ENCODE data around the gene CAMK2B. TPM values are rescaled to one million over a fixed set of nuclear protein-coding genes. Genes with fewer than 3 reads are reported as not detected.

CAMK2B gene
- total RNA-seq, 1 experiment from 2014 or later: not detected

- Mint-ChIP-seq H3K4me1 (ENCODE audit: low read depth, unreplicated experiment) (no peaks in the 10 kb centered on the region), H3K27ac (ENCODE audit: unreplicated experiment) (no peak overlapping the region), H3K9me3 (ENCODE audit: low read depth, unreplicated experiment) (no peaks in the 10 kb centered on the region), H3K27me3 (ENCODE audit: unreplicated experiment) (peaks cover 85% of the 10 kb centered on the region), H3K4me3 (ENCODE audit: low read depth, unreplicated experiment) (no peak overlapping the region), H3K36me3 (ENCODE audit: insufficient read depth, unreplicated experiment) (no peaks in the 10 kb centered on the region)
- no TSS peak for BruUV-seq (replicated peaks)
- intact Hi-C loops (cut with micrococcal nuclease; ENCODE audit: unreplicated experiment): no loop called here
- CTCF ChIA-PET: no interaction called here
- no peak for DNase-seq
- TF ChIP-seq CTCF (IDR thresholded peaks at IDR 0.05; ENCODE audit: unreplicated experiment): no peak
These were observed 44.2 kb downstream of the CAMK2B start for GRCh38 chr7:44280993-44281721.

- Mint-ChIP-seq H3K27me3 (ENCODE audit: unreplicated experiment) (peaks cover 87% of the 10 kb centered on the region), H3K4me1 (ENCODE audit: low read depth, unreplicated experiment) (no peaks in the 10 kb centered on the region), H3K4me3 (ENCODE audit: low read depth, unreplicated experiment) (no peak overlapping the region), H3K27ac (ENCODE audit: unreplicated experiment) (no peak overlapping the region), H3K36me3 (ENCODE audit: insufficient read depth, unreplicated experiment) (no peaks in the 10 kb centered on the region), H3K9me3 (ENCODE audit: low read depth, unreplicated experiment) (no peaks in the 10 kb centered on the region)
- CTCF ChIA-PET: interaction anchor here (0.6 to 1.3 kb wide), 2 partner anchors 22 to 430 kb away, joined by 3 to 4 read pairs; no protein-coding TSS in a partner anchor
- DNase-seq: no peak
- intact Hi-C loops (cut with micrococcal nuclease; ENCODE audit: unreplicated experiment): no loop called here
- no TSS peak for BruUV-seq (replicated peaks)
- no peak for TF ChIP-seq CTCF (IDR thresholded peaks at IDR 0.05; ENCODE audit: unreplicated experiment)
These were observed 44.8 kb downstream of the CAMK2B start for GRCh38 chr7:44280636-44280992.

GRCh38 chr7:44279731-44280505 lies 45.5 kb downstream of the CAMK2B start:
- intact Hi-C loops (cut with micrococcal nuclease; ENCODE audit: unreplicated experiment): no loop called here
- no peaks in the 10 kb centered on the region for H3K9me3 Mint-ChIP-seq (ENCODE audit: low read depth, unreplicated experiment)
- CTCF ChIA-PET: interaction anchor here (0.6 to 1.3 kb wide), 2 partner anchors 22 to 430 kb away, joined by 3 to 4 read pairs; no protein-coding TSS in a partner anchor
- peaks cover 91% of the 10 kb centered on the region for H3K27me3 Mint-ChIP-seq (ENCODE audit: unreplicated experiment)
- no peaks in the 10 kb centered on the region for H3K4me1 Mint-ChIP-seq (ENCODE audit: low read depth, unreplicated experiment)
- no peak overlapping the region for H3K27ac Mint-ChIP-seq (ENCODE audit: unreplicated experiment)
- no TSS peak for BruUV-seq (replicated peaks)
- no peak for DNase-seq
- H3K4me3 Mint-ChIP-seq (ENCODE audit: low read depth, unreplicated experiment): no peak overlapping the region
- TF ChIP-seq CTCF (IDR thresholded peaks at IDR 0.05; ENCODE audit: unreplicated experiment): no peak
- no peaks in the 10 kb centered on the region for H3K36me3 Mint-ChIP-seq (ENCODE audit: insufficient read depth, unreplicated experiment)

- no peak for TF ChIP-seq CTCF (IDR thresholded peaks at IDR 0.05; ENCODE audit: unreplicated experiment)
- intact Hi-C loops (cut with micrococcal nuclease; ENCODE audit: unreplicated experiment): no loop called here
- H3K27ac Mint-ChIP-seq (ENCODE audit: unreplicated experiment): no peak overlapping the region
- H3K9me3 Mint-ChIP-seq (ENCODE audit: low read depth, unreplicated experiment): no peaks in the 10 kb centered on the region
- H3K4me1 Mint-ChIP-seq (ENCODE audit: low read depth, unreplicated experiment): no peaks in the 10 kb centered on the region
- H3K36me3 Mint-ChIP-seq (ENCODE audit: insufficient read depth, unreplicated experiment): no peaks in the 10 kb centered on the region
- no TSS peak for BruUV-seq (replicated peaks)
- CTCF ChIA-PET: interaction anchor here (1.3 kb wide), 1 partner anchor 21 kb away, joined by 3 read pairs; no protein-coding TSS in a partner anchor
- DNase-seq: no peak
- H3K4me3 Mint-ChIP-seq (ENCODE audit: low read depth, unreplicated experiment): no peak overlapping the region
- peaks cover 91% of the 10 kb centered on the region for H3K27me3 Mint-ChIP-seq (ENCODE audit: unreplicated experiment)
These were observed 46.1 kb downstream of the CAMK2B start for GRCh38 chr7:44279286-44279685.

Measured in Calu3 (cell line).